ENCODE data around the gene OLR1.
A peak's percentile ranks its signal among the peaks of the same experiment; 100 is the strongest.

DNA sequence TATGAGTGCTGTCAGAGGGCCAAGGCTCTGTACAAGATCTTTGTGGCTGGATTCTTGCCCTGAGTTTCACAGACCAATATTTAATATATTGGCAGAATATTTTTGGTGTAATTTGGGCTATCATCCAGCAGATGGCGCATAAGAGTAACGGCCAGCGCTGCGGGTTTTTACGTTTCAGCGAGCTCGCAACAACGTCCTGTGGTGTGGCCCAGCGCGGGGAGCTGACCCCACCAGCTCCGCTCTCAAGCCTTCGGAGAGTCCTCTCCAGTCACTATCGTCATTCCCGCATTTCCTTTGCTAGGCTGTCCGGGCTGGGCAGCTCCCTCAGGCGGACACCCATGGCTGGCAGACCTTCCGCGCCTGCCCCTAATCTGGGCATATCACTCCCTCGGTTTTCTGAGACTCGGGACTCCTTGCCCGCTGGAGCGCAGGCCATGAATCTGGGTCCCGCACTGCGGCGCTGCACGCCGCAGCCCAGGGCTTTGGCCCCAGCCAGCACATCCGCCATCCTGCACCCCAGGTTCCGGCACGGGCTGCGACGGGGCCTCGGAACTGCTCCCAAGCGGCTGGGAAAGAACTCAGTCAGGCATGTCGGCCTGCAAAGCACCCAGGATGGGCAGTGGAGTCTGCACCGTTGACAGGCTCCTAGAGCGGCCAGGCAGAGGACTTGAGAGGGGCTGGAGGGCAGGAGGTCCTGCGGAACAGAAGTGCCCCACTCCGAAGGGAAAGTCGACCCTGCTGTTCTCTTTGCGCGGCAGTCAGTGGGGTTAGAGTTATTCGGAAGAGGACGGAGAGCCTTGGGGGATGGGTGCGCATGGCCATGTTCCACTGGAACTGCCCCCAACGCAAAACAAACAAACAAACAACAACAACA lies 18.4 kb downstream of the OLR1 start:
- TF ChIP-seq, protein P1, sequence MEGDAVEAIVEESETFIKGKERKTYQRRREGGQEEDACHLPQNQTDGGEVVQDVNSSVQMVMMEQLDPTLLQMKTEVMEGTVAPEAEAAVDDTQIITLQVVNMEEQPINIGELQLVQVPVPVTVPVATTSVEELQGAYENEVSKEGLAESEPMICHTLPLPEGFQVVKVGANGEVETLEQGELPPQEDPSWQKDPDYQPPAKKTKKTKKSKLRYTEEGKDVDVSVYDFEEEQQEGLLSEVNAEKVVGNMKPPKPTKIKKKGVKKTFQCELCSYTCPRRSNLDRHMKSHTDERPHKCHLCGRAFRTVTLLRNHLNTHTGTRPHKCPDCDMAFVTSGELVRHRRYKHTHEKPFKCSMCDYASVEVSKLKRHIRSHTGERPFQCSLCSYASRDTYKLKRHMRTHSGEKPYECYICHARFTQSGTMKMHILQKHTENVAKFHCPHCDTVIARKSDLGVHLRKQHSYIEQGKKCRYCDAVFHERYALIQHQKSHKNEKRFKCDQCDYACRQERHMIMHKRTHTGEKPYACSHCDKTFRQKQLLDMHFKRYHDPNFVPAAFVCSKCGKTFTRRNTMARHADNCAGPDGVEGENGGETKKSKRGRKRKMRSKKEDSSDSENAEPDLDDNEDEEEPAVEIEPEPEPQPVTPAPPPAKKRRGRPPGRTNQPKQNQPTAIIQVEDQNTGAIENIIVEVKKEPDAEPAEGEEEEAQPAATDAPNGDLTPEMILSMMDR (IDR thresholded peaks at IDR 0.05), result peak; percentile 67 to 82 (median 74)
- TF ChIP-seq POLR2A (IDR thresholded peaks at IDR 0.05), result peak in 1 of 2 donors; percentile 11
